K562 (cell line): ENCODE data around the gene EZH1. TPM values are rescaled to one million over a fixed set of nuclear protein-coding genes. Genes with fewer than 3 reads are reported as not detected.

Experiments
- CBFA2T2 ChIP-seq: fragments of 450-650 bp; conservative IDR thresholded peaks from 2 replicates; pipeline ENCODE4 v1.6.1; 2017; ENCODE audit warnings: mild to moderate bottlenecking
- CBX5 ChIP-seq: IDR thresholded peaks from 2 replicates; pipeline ENCODE4 v1.6.1; 2014; ENCODE audit warnings: low read depth, borderline replicate concordance
- CTCF ChIP-seq, 3 experiments: IDR thresholded peaks in 2 of 3; conservative IDR thresholded peaks in 1 of 3; 2 replicates each; pipeline ENCODE4 v1.5.1; 2011 to 2012; ENCODE audit warnings: low read length in 3 of 3, mild to moderate bottlenecking in 3 of 3, control low read depth in 2 of 3, improper control_type of control experiment in 1 of 3, inconsistent platforms in 1 of 3, low read depth in 1 of 3, mixed read lengths in 1 of 3, moderate library complexity in 1 of 3; ENCODE audit not compliant: insufficient read depth in 2 of 3
- DPF2 ChIP-seq: fragments of 450-650 bp; IDR thresholded peaks from 2 replicates; pipeline ENCODE4 v1.6.1; 2016
- E2F5 ChIP-seq: sonication (generic); formaldehyde crosslinking; IDR thresholded peaks from 2 replicates; pipeline ENCODE4 v1.8.0; 2022; ENCODE audit warnings: mild to moderate bottlenecking, missing genetic modification reagents
- ETV6 ChIP-seq, 3 experiments: fragments of 150-350 bp in 1 of 3; sonication (generic) in 1 of 3; formaldehyde crosslinking in 1 of 3; IDR thresholded peaks; 2 replicates each; pipeline versions ENCODE4 v1.6.1 to v1.8.0; 2014 to 2022; ENCODE audit warnings: borderline replicate concordance in 2 of 3, low read depth in 2 of 3, antibody characterized with exemption in 1 of 3, low read length in 1 of 3, mild to moderate bottlenecking in 1 of 3, missing genetic modification reagents in 1 of 3
- HOMEZ ChIP-seq: fragments of 250-450 bp; sonication (Bioruptor Pico); IDR thresholded peaks from 2 replicates; pipeline ENCODE4 v1.4.0; 2020; ENCODE audit warnings: mild to moderate bottlenecking, moderate library complexity
- IRF2 ChIP-seq: sonication (generic); formaldehyde crosslinking; IDR thresholded peaks from 2 replicates; pipeline ENCODE4 v1.8.1; 2022; ENCODE audit warnings: mild to moderate bottlenecking, missing genetic modification reagents
- NFIC ChIP-seq: fragments of 450-650 bp; IDR thresholded peaks from 2 replicates; pipeline ENCODE4 v1.6.1; 2017; ENCODE audit warnings: mild to moderate bottlenecking, inconsistent platforms
- SIN3A ChIP-seq, 2 experiments: fragments of 150-350 bp in 1 of 2; IDR thresholded peaks; 2 replicates each; pipeline ENCODE4 v1.6.1; 2011 to 2016; ENCODE audit warnings: borderline replicate concordance in 2 of 2, low read depth in 2 of 2, low read length in 2 of 2, mild to moderate bottlenecking in 2 of 2, moderate library complexity in 2 of 2; ENCODE audit not compliant: control insufficient read depth in 1 of 2
- SREBF2 ChIP-seq: sonication (generic); formaldehyde crosslinking; IDR thresholded peaks from 2 replicates; pipeline ENCODE4 v1.4.0; 2020; ENCODE audit warnings: mild to moderate bottlenecking, missing genetic modification reagents
- STAG1 ChIP-seq: sonication (generic); formaldehyde crosslinking; IDR thresholded peaks from 2 replicates; pipeline ENCODE4 v1.5.0; 2020; ENCODE audit warnings: missing genetic modification reagents, borderline replicate concordance
- TAF15 ChIP-seq: fragments of 200-400 bp; formaldehyde crosslinking; IDR thresholded peaks from 2 replicates; pipeline ENCODE4 v1.6.1; 2017; ENCODE audit warnings: mild to moderate bottlenecking, low read depth, low read length, moderate library complexity
- ZBTB33 ChIP-seq: sonication (generic); formaldehyde crosslinking; IDR thresholded peaks from 2 replicates; pipeline ENCODE4 v1.8.1; 2023; ENCODE audit warnings: mild to moderate bottlenecking, missing genetic modification reagents
- ZNF449 ChIP-seq: fragments of 250-450 bp; sonication (Bioruptor Pico); IDR thresholded peaks from 2 replicates; pipeline ENCODE4 v1.8.0; 2022; ENCODE audit warnings: moderate library complexity, mild to moderate bottlenecking, inconsistent platforms
- ZNF780A ChIP-seq: fragments of 250-450 bp; sonication (Bioruptor Pico); IDR thresholded peaks from 2 replicates; pipeline ENCODE4 v1.5.0; 2021; ENCODE audit warnings: mild to moderate bottlenecking
- polyA plus RNA-seq, 8 experiments: library from polyadenylated mRNA; depleted of rRNA in 4 of 8; stranded (reverse) in 5 of 8; unstranded in 3 of 8; fragments of >200 nt; fragmentation: Nextera tagmentation in 2 of 8; fragmentation: Illumina TruSeq in 1 of 8; extraction: Ambion mirVana in 2 of 8; extraction: Trizol in 1 of 8; gene quantifications; 2 replicates each; pipeline versions ENCODE4 v1.2.1 to v1.2.3, GENCODE V29; 2011 to 2014; ENCODE audit warnings: inconsistent platforms in 1 of 8, missing spikeins in 1 of 8
- total RNA-seq, 7 experiments: library from RNA; depleted of rRNA in 6 of 7; stranded (reverse); fragments of >200 nt in 6 of 7; fragmentation: Illumina TruSeq in 2 of 7; extraction: Trizol in 2 of 7; gene quantifications; 2 replicates each; pipeline versions ENCODE4 v1.2.1 to v1.2.3, GENCODE V29; 2011 to 2021; ENCODE audit warnings: low replicate concordance in 1 of 7

EZH1 gene
- total and polyA plus RNA-seq, 9 of the 15 experiments (the other 6 are each of a cell fraction or from before 2014, with no cell fraction given), result 8.6 to 40.8 (median 22.9) TPM

GRCh38 chr17:42679492-42680330, 65.1 kb downstream of the EZH1 start (continued):
- TF ChIP-seq HOMEZ (0 out of 2 replicates have a peak, but pooled peaks have one; percentile 55), IRF2 (CRISPR knock-in tag) (peak; percentile 48; the same call in 1 of the 2 replicates), CBX5 (0 out of 2 replicates have a peak, but pooled peaks have one; percentile 14), E2F5 (CRISPR knock-in tag) (peak; percentile 85; the same call in 1 of the 2 replicates), SREBF2 (CRISPR knock-in tag) (no peak), SIN3A (IDR thresholded peaks at IDR 0.05; ENCODE audit: borderline replicate concordance in 2 of 2, control insufficient read depth in 1 of 2, low read depth in 2 of 2, low read length in 2 of 2) (no peak), TAF15 (no peak), DPF2 (no peak), CTCF (IDR thresholded peaks at IDR 0.05 in 2 of 3, conservative IDR thresholded peaks at IDR 0.05 in 1 of 3; ENCODE audit: insufficient read depth in 2 of 3, low read depth in 1 of 3, low read length in 3 of 3) (peak; percentile 60 to 90 (median 64)), CBFA2T2 (no peak), ETV6 (IDR thresholded peaks at IDR 0.05; ENCODE audit: borderline replicate concordance in 1 of 2, low read depth in 2 of 2, low read length in 1 of 2) (no peak), ETV6 (CRISPR knock-in tag; IDR thresholded peaks at IDR 0.05; ENCODE audit: borderline replicate concordance) (peak; percentile 66; the same call in 1 of the 2 replicates), ZNF780A (CRISPR knock-in tag) (no peak), ZNF449 (CRISPR knock-in tag) (no peak), STAG1 (peak; percentile 71; the same call in 1 of the 2 replicates), NFIC (peak; percentile 2), ZBTB33 (CRISPR knock-in tag) (peak; percentile 90)
